Upper lobe of right lung (tissue), 1 donor: ENCODE measurements around the gene TENM3. TPM values are rescaled to one million over a fixed set of nuclear protein-coding genes. Genes with fewer than 3 reads are reported as not detected.

Experiments used
- ATAC-seq: fragments of 200-7000 bp; cut with Tn5 transposase; one replicate; pipeline ENCODE4 v1.9.1; 2020; ENCODE audit warnings: mild to moderate bottlenecking, moderate library complexity
- DNase-seq: peaks from one replicate; pipeline ENCODE4 v3.0.0-alpha.2; 2020
- H3K27ac ChIP-seq: fragments of 200-600 bp; one replicate; pipeline ENCODE4 v1.8.0; 2022
- H3K27me3 ChIP-seq: fragments of 200-600 bp; one replicate; pipeline ENCODE4 v1.8.0; 2022; ENCODE audit warnings: mild to moderate bottlenecking
- H3K36me3 ChIP-seq: fragments of 200-600 bp; one replicate; pipeline ENCODE4 v1.8.0; 2022
- H3K4me1 ChIP-seq: fragments of 200-600 bp; one replicate; pipeline ENCODE4 v1.8.0; 2022
- H3K4me3 ChIP-seq: fragments of 200-600 bp; one replicate; pipeline ENCODE4 v1.8.0; 2022; ENCODE audit warnings: mild to moderate bottlenecking
- H3K9me3 ChIP-seq: fragments of 200-600 bp; one replicate; pipeline ENCODE4 v1.8.0; 2022
- CTCF ChIP-seq: fragments of 200-600 bp; IDR thresholded peaks from one replicate; pipeline ENCODE4 v1.8.0; 2022; ENCODE audit warnings: antibody characterized with exemption
- intact Hi-C: fragments of 100-400 bp; cut with DNase I; formaldehyde crosslinking; loops from one replicate; pipeline ENCODE4 v1.11.0; 2022
- total RNA-seq: library from RNA; stranded (reverse); fragmentation: NEBNext Ultra II Directional; extraction: Animal tissue kit (Norgen Biotek cat#: 25700); gene quantifications from one replicate; pipeline ENCODE4 v1.2.1, GENCODE V29; 2021
- donor health status: DM: no; HTN: yes; CAD: no; lungs with severe emphysema.

Gene TENM3
- total RNA-seq, 1 donor from 2014 or later = 5.6 TPM

- no peak for TF ChIP-seq CTCF
Measured at GRCh38 chr4:182354867-182355266, 111.7 kb downstream of the TENM3 start.

GRCh38 chr4:182367153-182367552 is 124.0 kb downstream of the TENM3 start:
- Histone ChIP-seq H3K36me3 (no peaks in the 10 kb centered on the region), H3K4me1 (no peaks in the 10 kb centered on the region), H3K27me3 (no peaks in the 10 kb centered on the region), H3K9me3 (no peaks in the 10 kb centered on the region), H3K4me3 (no peak overlapping the region), H3K27ac (no peak overlapping the region)
- ATAC-seq (no peak), DNase-seq (no peak)
- no peak for TF ChIP-seq CTCF
- intact Hi-C loops = no loop called here

More at GRCh38 chr4:182354867-182355266, 111.7 kb downstream of the TENM3 start:
- DNase-seq = no peak
- Histone ChIP-seq H3K27me3 (no peaks in the 10 kb centered on the region), H3K27ac (no peak overlapping the region), H3K36me3 (no peaks in the 10 kb centered on the region), H3K4me3 (no peak overlapping the region), H3K4me1 (no peaks in the 10 kb centered on the region), H3K9me3 (no peaks in the 10 kb centered on the region)
- intact Hi-C loops = no loop called here
- ATAC-seq = no peak

- ATAC-seq (no peak), DNase-seq (no peak)
- Histone ChIP-seq H3K4me3 (no peak overlapping the region), H3K27me3 (no peaks in the 10 kb centered on the region), H3K27ac (no peak overlapping the region), H3K9me3 (no peaks in the 10 kb centered on the region), H3K4me1 (no peaks in the 10 kb centered on the region), H3K36me3 (no peaks in the 10 kb centered on the region)
- intact Hi-C loops = no loop called here
- TF ChIP-seq CTCF = no peak
Measured at GRCh38 chr4:182369211-182369610, 126.0 kb downstream of the TENM3 start.

GRCh38 chr4:182370491-182370890 is 127.3 kb downstream of the TENM3 start:
- DNase-seq (no peak), ATAC-seq (no peak)
- Histone ChIP-seq H3K36me3 (no peaks in the 10 kb centered on the region), H3K4me3 (no peak overlapping the region), H3K27me3 (no peaks in the 10 kb centered on the region), H3K4me1 (no peaks in the 10 kb centered on the region), H3K27ac (no peak overlapping the region), H3K9me3 (no peaks in the 10 kb centered on the region)
- no peak for TF ChIP-seq CTCF
- intact Hi-C loops = no loop called here

- ATAC-seq (no peak), DNase-seq (no peak)
- Histone ChIP-seq H3K27me3 (no peaks in the 10 kb centered on the region), H3K27ac (no peak overlapping the region), H3K36me3 (no peaks in the 10 kb centered on the region), H3K4me1 (no peaks in the 10 kb centered on the region), H3K9me3 (no peaks in the 10 kb centered on the region), H3K4me3 (no peak overlapping the region)
- intact Hi-C loops = no loop called here
- no peak for TF ChIP-seq CTCF
Measured at GRCh38 chr4:182380771-182381181, 137.6 kb downstream of the TENM3 start.

- Histone ChIP-seq H3K4me1 (no peaks in the 10 kb centered on the region), H3K27ac (no peak overlapping the region), H3K36me3 (no peaks in the 10 kb centered on the region), H3K9me3 (no peaks in the 10 kb centered on the region), H3K4me3 (no peak overlapping the region), H3K27me3 (no peaks in the 10 kb centered on the region)
- TF ChIP-seq CTCF = no peak
- no peak for DNase-seq
- intact Hi-C loops = no loop called here
- ATAC-seq = no peak
Measured at GRCh38 chr4:182382941-182383340, 139.7 kb downstream of the TENM3 start.
